AG20443 (cell line): ENCODE data around the gene REM1.

Experiments
- DNase-seq: peaks from one replicate; pipeline ENCODE4 v3.0.0; 2012; ENCODE audit warnings: low spot score, mixed read lengths

The REM1 gene

DNA sequence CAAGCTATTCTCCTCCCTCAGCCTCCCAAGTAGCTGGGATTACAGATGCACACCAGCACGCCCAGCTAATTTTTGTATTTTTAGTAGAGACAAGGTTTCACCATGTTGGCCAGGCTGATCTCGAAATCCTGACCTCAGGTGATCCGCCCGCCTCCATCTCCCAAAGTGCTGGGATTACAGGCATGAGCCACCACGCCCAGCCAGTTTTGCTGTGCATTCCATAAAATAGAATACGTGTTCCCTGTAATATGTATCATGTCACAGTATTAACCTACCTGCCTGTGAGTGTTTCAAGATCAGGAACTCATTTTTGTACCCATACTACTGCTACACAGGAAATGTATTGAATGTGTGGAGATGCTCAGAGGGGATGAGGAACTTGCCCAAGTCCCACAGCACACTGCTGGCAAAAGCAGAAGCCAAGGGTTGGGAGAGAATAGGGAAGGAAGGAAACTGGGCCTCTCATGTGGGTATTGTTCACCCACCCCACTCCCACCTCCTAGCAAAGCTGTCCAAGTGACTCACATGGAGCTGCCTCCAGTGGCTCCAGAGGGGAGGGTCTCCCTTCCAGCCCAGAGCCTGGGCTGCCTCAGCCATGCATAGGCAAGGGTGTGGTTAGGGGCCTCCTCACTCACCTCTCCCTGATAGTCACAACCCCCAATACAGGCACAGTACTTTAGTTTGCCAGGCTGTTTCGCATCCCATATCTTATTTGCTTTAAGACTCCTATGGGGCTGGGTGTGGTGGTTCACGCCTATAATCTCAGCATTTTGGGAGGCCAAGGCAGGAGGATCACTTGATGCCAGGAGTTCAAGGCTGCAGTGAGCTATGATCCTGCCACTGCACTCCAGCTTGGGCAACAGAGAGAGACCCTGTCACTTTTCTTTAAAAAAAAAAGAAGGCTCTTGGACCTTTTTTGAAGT is 48.5 kb downstream of the REM1 start:
- peak; percentile 29 for DNase-seq

DNA sequence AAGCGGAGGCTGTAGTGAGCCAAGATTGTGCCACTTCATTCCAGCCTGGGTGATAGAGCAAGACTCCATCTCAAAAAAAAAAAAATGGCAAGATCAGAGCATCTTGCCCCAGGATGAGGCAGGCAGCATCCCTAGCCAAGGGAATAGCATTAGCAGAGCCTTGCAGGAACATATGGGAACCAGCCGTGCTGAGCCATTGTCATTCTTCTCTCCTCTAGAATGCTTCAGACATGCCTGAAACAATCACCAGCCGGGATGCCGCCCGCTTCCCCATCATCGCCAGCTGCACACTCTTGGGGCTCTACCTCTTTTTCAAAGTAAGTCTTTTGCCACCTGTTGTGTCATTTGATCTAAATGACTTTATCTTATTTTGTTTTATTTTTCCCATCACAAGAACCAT is 52.2 kb downstream of the REM1 start:
- DNase-seq: no peak
